ENCODE data around the gene HBS1L.

HBS1L gene

GRCh38 chr6:135054569-135055498 lies at the start of gene HBS1L:
HBS1L (minus strand) TSS chr6:135054822; CDS start chr6:135054691, 131 bp downstream.
- DNase-seq (ENCODE audit: low read depth): peak; percentile 98

DNA sequence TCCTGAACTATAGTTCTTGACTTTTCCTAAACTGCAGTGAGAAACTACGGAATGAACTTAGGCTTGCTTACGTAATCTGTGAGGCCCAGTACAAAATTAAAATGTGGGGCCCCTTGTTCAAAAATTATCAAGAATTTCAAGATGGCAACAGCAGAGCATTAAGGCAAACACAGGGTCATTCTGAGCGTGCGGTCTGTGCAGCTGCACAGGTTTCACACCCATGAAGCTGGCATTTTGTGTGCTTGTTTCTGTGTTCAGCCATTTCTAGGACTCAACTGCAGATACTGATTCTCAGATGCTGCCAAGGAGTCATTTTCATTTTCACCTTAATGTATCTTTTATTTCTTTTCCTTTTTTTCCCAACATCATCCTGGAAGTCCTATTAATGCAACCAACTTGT lies 49.6 kb upstream of the HBS1L start:
- no peak for DNase-seq (ENCODE audit: low read depth)

GRCh38 chr6:135102191-135102590 lies 47.6 kb upstream of the HBS1L start:
- no peak for DNase-seq (ENCODE audit: low read depth)

DNA sequence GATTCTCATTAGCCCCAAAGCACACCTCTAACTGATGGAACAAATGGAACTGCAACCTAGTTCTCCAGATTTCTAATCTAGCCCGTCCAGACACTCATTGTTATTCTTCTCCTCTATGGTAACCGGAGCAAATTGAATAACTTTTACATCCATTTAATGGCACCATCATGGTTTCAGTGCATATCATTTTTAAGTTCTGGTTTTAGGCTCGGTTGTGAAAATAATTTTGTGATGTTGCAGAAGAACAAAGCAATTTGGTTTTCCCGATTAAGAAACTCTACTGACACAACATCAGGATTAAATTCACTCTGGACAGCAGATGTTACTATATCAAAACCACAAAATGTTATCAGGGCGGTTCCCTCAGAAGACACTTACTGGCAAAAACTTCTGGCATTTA lies 42.5 kb upstream of the HBS1L start:
- no peak for DNase-seq (ENCODE audit: low read depth)

DNA sequence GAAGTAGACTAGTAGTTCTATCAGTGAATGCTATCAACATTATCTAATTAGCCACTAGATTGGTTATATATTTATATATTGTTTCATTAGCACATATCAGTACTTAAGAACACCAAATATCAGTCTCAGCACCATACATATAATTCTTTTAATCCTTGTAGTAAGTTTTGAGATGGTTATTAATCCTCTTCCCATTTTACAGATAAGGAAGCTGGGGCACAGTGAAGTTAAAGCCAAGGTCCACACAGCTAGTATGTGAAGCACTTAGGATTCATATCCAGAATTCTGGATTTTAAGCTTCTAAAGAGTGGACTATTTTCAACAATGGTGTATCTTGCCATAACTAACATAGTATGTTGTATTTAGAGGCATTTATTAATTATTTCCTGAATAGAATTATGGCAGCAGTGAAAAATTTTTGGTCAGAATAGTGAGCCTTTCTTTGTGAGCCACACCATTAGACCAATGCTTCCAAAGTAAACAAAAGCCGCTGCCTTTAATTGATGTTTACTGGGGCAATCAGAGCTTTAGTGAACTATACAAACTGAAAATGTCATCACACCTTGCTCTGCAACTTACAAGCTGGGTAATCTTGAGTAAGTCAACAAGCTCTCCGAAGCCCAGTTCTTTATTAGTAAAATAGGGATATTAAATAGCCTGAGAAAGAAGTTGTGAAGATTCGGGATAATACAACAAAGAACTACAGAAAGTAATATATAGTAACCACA lies 41.9 kb upstream of the HBS1L start:
- DNase-seq (ENCODE audit: low read depth): no peak

- DNase-seq (ENCODE audit: low read depth): no peak
Measured at GRCh38 chr6:135095716-135096115, 41.1 kb upstream of the HBS1L start.

DNA sequence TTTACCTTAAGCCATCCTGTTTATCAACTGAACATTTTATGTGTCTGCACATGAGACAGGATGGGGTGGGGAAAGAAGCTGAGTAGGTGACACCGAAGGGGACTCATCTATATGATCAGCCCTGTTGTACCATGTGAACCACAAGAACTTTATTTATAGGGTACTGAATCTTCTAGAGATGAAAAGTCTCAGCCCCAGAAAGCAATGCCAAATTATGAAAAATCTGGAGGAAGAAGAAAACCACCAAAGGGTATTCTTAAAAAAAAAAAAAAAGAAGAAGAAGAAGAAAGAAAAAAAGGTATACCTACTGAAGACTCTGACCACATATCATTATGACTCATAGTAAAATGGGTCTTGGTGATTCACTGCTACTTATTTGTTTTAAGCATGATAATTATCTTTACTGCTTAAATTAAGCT lies 39.8 kb upstream of the HBS1L start:
- no peak for DNase-seq (ENCODE audit: low read depth)

DNA sequence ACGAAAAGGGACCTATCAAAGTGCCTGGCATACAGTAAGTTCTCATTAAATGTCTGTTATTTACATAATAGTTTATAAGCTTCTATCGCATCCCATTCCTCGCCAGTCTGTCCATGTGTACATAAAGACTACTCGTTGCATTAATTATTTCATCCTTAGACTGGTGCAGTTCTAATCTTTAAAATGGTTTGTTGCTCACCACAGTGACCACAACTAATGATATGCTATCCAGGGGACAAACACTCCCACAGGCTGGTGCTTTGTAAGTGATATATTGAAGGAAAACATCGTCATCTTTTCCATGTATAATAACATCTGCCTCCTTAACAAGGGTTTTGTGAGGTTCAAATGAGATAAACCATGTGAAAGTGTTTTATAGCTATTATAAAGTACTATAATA lies 39.0 kb upstream of the HBS1L start:
- DNase-seq (ENCODE audit: low read depth): no peak

DNA sequence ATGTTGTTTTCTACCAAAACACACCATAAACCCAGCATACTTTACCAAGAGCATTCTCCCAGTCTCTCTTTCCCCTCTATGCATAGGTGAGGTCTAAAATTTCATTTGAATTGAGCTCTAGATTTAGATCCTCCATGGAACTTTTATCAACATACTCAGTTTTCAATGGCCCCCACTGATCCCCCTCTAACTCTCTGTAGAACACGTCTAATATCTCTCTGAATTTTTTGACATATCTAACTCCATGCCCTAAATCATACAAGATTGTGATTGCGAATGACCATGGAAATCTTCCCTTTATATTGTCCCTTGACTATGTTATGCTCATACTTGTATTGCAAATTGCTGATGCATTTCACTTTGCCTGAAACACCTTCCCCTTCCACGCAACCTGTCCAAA lies 38.1 kb upstream of the HBS1L start:
- DNase-seq (ENCODE audit: low read depth): no peak

GRCh38 chr6:135090819-135091218 lies 36.2 kb upstream of the HBS1L start:
- DNase-seq (ENCODE audit: low read depth): no peak

- no peak for DNase-seq (ENCODE audit: low read depth)
Measured at GRCh38 chr6:135089901-135090300, 35.3 kb upstream of the HBS1L start.

- peak; percentile 31 for DNase-seq (ENCODE audit: low read depth)
Measured at GRCh38 chr6:135088818-135089809, 34.5 kb upstream of the HBS1L start.

DNA sequence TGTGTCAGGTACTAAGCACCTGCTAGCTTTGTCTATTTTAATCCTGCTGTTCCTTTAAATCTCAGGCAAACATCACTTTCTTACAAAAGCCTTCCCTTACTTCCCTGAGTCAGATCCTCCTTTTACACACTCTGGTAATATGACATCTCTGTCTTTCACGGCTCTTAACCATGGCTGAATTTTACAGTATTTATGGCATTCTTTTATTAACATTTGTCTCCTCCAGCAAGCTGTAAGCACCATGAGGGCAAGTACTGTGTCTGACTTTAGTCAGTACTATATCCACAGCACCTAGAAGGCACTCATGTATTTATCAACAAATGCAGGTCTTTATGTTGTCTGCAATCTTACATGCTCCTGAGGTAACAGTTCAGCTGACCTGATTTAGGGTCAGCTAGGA lies 33.7 kb upstream of the HBS1L start:
- DNase-seq (ENCODE audit: low read depth): no peak

- no peak for DNase-seq (ENCODE audit: low read depth)
Measured at GRCh38 chr6:135087803-135088202, 33.2 kb upstream of the HBS1L start.

GRCh38 chr6:135087403-135087802 lies 32.8 kb upstream of the HBS1L start:
- no peak for DNase-seq (ENCODE audit: low read depth)

DNA sequence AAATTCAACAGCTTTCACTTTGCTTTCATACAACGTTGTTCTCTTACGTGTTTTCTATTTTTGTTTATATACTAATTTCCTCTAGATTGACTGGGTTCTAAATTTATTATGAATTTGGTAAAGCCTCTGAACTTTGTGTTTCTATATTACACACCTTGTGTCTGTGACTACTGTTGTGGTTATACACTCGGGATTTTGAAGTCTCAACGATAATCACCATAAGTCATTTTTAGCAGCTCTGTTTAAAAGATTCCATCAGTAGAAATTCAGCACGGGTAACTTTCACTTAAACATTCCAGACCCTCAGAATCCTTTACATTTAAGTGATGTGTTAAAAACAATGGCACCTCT lies 31.8 kb upstream of the HBS1L start:
- no peak for DNase-seq (ENCODE audit: low read depth)

DNA sequence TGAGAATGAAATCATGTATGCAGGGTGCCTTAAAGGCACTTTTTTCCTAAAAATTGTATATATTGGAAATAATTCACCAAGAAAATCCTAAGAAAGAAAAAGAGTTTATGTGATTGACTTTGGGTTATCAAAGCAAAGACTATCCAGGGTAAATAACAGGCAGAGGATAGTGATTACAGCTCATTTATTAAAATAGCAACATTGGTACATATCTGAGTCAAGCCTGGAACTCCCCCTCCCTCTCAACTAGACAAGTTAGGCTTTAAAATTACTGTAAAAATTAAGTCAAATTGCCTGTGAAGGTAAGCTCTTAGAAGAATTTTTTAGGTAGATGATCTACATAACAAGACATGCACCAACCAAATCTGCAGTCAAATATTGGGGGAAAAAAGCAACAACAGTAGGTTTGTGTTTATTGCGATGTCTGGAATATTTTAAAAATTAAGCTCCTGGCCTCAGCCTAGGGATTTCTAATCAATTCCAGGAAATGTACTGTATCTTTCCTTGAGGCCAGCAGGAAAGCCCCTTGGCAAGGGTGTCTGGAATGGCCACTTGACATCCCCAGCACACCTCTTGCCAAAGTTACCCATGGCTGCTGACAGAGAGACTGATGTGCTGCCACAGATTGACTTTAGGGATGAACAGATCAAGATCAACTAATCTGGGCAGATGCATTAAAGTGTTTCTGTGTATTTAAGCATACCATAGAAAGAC lies 31.2 kb upstream of the HBS1L start:
- DNase-seq (ENCODE audit: low read depth): no peak

DNA sequence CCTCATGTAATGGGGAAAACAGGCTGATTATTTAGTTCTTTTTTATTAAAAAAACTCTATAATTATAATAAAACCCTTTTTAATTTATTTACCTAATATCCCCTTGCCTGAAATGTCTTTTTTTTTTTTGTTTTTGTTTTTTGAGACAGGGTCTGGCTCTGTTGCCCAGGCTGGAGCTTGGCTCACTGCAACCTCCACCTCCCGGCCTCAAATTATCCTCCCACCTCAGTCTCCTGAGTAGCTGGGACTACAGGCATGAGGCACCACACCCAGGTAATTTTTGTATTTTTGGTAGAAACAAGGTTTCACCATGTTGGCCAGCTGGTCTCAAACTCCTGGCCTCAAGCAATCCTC lies 30.3 kb upstream of the HBS1L start:
- no peak for DNase-seq (ENCODE audit: low read depth)

DNA sequence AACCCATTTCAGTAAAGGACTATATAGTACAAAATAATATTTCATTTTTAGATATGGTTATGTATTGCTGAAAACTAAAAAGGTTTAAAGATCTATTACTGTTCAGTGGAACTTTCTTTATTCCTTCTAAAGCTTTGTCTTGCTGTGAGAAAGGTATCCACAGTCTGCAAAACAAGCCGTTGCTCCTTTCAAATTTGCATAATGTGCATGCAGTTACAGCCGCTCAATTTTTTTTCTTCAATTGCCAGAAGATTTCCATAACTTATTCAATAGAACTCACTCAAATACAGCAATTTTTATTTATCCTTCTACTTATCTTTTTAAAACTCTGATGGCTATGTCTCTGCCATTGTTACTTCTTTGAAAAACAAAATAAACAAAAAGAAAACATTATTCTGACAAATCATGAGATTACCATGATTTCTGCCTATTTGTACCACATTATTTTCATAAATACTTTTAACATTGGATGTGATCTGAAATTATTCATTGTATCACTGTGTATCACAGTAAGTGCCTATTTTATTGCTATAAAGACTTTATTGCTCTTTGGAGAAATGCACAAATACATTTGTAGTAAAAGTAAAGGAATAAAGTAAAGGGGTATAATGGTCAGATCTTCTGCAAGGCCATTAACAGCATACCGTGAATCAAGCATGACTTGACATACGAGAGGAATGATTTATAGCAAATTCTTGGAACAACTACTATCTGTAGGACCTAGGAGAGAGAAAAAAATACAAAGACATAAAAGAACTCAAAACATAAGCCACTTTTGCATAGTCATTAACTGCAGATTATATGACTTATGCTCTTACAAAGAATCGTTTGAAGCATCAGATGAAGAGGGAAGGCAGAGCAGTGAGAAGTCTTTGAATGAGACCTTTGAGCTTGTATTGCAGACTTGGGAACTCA lies 29.6 kb upstream of the HBS1L start:
- DNase-seq (ENCODE audit: low read depth): no peak

- DNase-seq (ENCODE audit: low read depth): no peak
Measured at GRCh38 chr6:135081966-135082365, 27.3 kb upstream of the HBS1L start.

GRCh38 chr6:135075018-135075417 lies 20.4 kb upstream of the HBS1L start:
- DNase-seq (ENCODE audit: low read depth): no peak
